Epithelial cell of proximal tubule (primary cell): ENCODE results near the gene DAD1. TPM values are rescaled to one million over a fixed set of nuclear protein-coding genes. Genes with fewer than 3 reads are reported as not detected.
"Not testable (repeated sequence)": the region's sequence is repeated elsewhere in the genome, so short reads cannot be mapped to it uniquely, and the experiment has no call there.

Experiments
- DNase-seq: peaks from one replicate; pipeline ENCODE4 v3.0.0-alpha.2; 2011; ENCODE audit warnings: low read depth
- H3K4me3 ChIP-seq: 2 replicates; pipeline ENCODE4 v1.5.1; 2011; ENCODE audit warnings: low read depth, mild to moderate bottlenecking, low read length
- total RNA-seq: library from RNA; depleted of rRNA; stranded (reverse); fragments of >200 nt; gene quantifications from 2 replicates; pipeline ENCODE4 v1.2.3, GENCODE V29; 2015
- TF ChIP-seq, protein P1 (sequence below): conservative IDR thresholded peaks from 2 replicates; pipeline ENCODE4 v1.5.1; 2012; ENCODE audit warnings: low read depth, mild to moderate bottlenecking, low read length

Gene DAD1
- total RNA-seq, 1 donor from 2014 or later, result 389 TPM

DNA sequence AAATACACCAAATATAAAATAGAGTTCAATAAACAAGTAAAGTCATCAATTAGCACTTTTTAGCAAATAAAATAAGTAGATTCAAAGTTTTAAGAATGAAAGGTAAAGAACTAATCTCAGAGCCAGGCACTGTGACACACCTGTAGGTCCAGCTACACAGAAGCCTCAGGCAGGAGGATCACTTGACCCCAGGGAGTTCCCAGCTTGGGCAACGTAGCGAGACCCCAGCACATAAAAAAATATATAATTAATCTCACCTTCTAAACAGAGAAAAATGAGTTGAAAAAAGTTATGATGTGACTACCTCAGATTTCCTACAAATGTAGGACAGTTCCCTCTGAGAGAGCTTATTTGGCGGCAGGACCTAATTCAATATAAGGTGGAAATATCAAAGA, 19.3 kb downstream of the DAD1 start:
- TF ChIP-seq, protein P1, sequence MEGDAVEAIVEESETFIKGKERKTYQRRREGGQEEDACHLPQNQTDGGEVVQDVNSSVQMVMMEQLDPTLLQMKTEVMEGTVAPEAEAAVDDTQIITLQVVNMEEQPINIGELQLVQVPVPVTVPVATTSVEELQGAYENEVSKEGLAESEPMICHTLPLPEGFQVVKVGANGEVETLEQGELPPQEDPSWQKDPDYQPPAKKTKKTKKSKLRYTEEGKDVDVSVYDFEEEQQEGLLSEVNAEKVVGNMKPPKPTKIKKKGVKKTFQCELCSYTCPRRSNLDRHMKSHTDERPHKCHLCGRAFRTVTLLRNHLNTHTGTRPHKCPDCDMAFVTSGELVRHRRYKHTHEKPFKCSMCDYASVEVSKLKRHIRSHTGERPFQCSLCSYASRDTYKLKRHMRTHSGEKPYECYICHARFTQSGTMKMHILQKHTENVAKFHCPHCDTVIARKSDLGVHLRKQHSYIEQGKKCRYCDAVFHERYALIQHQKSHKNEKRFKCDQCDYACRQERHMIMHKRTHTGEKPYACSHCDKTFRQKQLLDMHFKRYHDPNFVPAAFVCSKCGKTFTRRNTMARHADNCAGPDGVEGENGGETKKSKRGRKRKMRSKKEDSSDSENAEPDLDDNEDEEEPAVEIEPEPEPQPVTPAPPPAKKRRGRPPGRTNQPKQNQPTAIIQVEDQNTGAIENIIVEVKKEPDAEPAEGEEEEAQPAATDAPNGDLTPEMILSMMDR, result no peak
- H3K4me3 ChIP-seq, result no peak overlapping the region
- no peak for DNase-seq

DNA sequence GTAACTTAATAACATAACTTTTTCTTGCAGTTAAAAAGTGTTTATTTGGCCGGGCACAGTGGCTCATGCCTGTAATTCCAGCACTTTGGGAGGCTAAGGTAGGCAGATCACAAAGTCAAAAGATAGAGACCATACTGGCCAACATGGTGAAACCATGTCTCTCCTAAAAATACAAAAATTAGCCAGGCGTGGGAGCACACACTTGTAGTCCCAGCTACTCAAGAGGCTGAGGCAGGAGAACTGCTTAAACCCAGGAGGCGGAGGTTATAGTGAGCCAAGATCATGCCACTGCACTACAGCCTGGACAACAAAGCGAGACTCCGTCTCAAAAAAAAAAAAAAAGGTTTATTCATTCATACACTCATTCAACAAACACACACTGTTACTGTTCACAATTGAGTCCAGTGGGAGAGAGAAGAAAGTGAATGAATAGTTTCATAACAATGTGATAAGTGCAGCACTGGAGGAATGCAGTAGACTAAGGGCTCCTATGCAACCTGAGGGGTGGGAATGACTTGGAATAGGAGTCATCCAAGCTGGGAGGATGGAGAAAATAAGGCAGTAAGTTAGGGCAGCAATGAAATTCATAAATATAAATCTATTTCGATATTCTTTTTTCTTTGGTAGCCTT, 19.8 kb downstream of the DAD1 start:
- DNase-seq, result no peak

DNA sequence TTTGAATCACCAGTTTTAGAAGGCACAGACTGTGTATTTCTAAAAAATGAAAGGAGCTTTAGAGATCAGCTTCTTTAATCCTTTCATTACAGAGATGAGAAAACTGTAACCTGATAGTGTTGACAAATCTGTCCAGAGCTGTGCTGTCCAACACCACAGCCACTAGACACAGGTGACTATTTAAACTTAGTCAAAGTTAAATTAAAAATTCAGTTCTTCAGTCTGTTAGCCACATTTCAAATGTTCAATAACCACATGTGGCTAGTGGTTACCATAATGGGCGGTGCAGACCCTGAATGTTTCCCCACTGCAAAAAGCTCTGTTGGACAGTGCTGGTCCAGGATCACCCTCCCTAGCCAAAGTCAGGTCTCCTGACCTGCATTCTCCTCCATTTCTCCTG, 21.6 kb downstream of the DAD1 start:
- TF ChIP-seq, protein P1, result no peak
- no peak for DNase-seq
- H3K4me3 ChIP-seq, result no peak overlapping the region

More for the DNA sequence above, 19.8 kb downstream of the DAD1 start:
- TF ChIP-seq, protein P1, result no peak
- H3K4me3 ChIP-seq, result no peak overlapping the region

DNA sequence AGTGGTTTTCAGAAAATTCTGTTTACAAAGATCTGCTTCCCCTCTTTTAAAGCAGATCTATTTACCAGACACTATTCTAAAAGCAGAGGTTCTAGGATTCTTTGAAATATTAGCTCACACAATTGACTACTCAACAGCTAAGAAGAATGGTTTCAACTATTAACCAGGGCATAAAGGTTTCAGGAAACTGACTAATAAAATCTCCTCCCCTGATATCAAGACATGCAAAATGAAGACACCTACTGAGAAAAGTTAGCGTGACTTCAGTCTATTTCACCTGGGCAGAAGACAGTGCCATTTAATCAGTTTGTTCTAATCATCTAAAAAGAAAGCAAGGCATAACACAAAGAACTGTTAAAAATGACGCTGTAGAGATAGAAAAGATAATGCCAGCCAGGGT, 22.2 kb downstream of the DAD1 start:
- DNase-seq, result no peak
- TF ChIP-seq, protein P1, result no peak
- no peak overlapping the region for H3K4me3 ChIP-seq

DNA sequence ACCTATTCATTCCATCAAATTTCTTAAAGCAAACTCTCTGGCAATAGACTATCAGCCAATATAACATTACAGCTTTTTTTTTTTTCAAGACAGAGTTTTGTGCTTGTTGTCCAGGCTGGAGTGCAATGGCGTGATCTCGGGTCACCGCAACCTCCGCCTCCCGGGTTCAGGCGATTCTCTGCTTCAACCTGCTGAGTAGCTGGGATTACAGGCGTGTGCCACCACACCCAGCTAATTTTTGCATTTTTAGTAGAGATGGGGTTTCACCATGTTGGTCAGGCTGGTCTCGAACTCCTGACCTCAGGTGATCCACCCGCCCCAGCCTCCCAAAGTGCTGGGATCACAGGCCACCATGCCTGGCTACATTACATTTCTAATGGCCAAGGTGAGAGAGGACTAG, 22.8 kb downstream of the DAD1 start:
- not testable (repeated sequence) for DNase-seq, H3K4me3 ChIP-seq

DNA sequence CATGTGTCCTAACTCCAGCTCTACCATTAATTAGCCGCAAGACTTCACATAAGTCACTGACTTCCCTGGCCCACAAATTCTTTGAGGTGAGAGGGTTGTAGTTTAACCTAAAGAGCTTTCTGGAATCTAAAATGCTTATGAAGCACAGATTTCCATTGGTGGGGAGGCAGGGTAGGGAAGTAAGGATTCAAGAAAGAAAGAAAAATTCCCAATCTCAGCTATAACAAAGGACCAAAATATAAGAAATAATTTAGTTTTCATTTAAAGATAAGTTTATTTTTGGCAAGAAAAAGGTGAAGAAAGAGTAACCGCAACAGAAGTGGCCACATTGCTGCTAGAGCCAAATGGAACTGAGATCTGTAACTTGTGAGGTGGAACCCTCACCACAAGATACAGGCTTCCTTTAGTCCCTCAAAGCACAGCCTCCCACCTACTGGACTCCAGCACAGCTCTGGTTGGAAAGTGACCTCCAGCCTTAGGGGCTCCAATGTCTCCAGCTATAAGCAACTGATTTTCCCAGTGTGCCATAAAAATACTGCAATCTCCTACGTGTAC, 23.6 kb downstream of the DAD1 start:
- TF ChIP-seq, protein P1, result no peak
- DNase-seq, result no peak
- H3K4me3 ChIP-seq, result no peak overlapping the region

- no peak overlapping the region for H3K4me3 ChIP-seq
- no peak for DNase-seq
- TF ChIP-seq, protein P1, result no peak
Observed at GRCh38 chr14:22564463-22564862, 24.6 kb downstream of the DAD1 start.
